Testis (tissue), 3 donors: ENCODE data around the gene MRPL42. TPM values are rescaled to one million over a fixed set of nuclear protein-coding genes. Genes with fewer than 3 reads are reported as not detected.

ENCODE experiments used
- DNase-seq: peaks from one replicate; pipeline ENCODE4 v3.0.0-alpha.2; 2019
- H3K27ac ChIP-seq, 2 donors: fragments of 200-600 bp; sonication (generic); one replicate each; pipeline ENCODE4 v1.5.1; 2019
- H3K27me3 ChIP-seq: fragments of 200-600 bp; sonication (generic); one replicate; pipeline ENCODE4 v1.5.1; 2019
- H3K36me3 ChIP-seq: fragments of 200-600 bp; sonication (generic); one replicate; pipeline ENCODE4 v1.5.1; 2017; ENCODE audit warnings: low read depth; ENCODE audit errors: missing control alignments
- H3K4me1 ChIP-seq: fragments of 200-600 bp; sonication (generic); one replicate; pipeline ENCODE4 v1.5.1; 2019
- H3K4me3 ChIP-seq, 2 donors: fragments of 200-600 bp; sonication (generic); one replicate each; pipeline ENCODE4 v1.5.1; 2017 to 2019
- H3K9me3 ChIP-seq: fragments of 200-600 bp; sonication (generic); one replicate; pipeline ENCODE4 v1.5.1; 2017
- POLR2A ChIP-seq: fragments of 450-650 bp; IDR thresholded peaks from one replicate; pipeline ENCODE4 v1.6.1; 2017; ENCODE audit warnings: antibody characterized with exemption, mild to moderate bottlenecking, moderate library complexity
- WGBS, 2 donors: methylation state at CpG; one replicate each; pipeline ENCODE4 v1.1.5; 2018; 5-methylcytosine and 5-hydroxymethylcytosine counted together
- intact Hi-C: fragments of 100-400 bp; cut with DNase I; formaldehyde crosslinking; loops from one replicate; pipeline ENCODE4 v1.15.1; 2023; ENCODE audit warnings: low total_unique reads
- polyA plus RNA-seq: library from polyadenylated mRNA; stranded (reverse); fragments of 350-450 nt; fragmentation: Illumina TruSeq; extraction: RNeasy Lipid Tissue Mini Kit (QIAGEN cat#74804); gene quantifications from one replicate; pipeline ENCODE4 v1.2.3, GENCODE V29; 2014; ENCODE audit warnings: low read depth, low replicate concordance; ENCODE audit not compliant: insufficient read depth
- total RNA-seq, 2 donors: library from RNA; depleted of rRNA; stranded (reverse); fragments of >200 nt; gene quantifications; one replicate each; pipeline ENCODE4 v1.2.3, GENCODE V29; 2016
- TF ChIP-seq, protein P1 (sequence below), 3 experiments: fragments of 450-650 bp in 2 of 3; fragments of 200-600 bp in 1 of 3; sonication (generic) in 1 of 3; IDR thresholded peaks; one replicate each; pipeline ENCODE4 v1.5.1; 2016 to 2019; ENCODE audit warnings: antibody characterized with exemption in 3 of 3, mild to moderate bottlenecking in 2 of 3, moderate library complexity in 1 of 3

Gene MRPL42
- total and polyA plus RNA-seq, 3 donors from 2014 or later = 38.8 to 93.5 (median 39.6) TPM

DNA sequence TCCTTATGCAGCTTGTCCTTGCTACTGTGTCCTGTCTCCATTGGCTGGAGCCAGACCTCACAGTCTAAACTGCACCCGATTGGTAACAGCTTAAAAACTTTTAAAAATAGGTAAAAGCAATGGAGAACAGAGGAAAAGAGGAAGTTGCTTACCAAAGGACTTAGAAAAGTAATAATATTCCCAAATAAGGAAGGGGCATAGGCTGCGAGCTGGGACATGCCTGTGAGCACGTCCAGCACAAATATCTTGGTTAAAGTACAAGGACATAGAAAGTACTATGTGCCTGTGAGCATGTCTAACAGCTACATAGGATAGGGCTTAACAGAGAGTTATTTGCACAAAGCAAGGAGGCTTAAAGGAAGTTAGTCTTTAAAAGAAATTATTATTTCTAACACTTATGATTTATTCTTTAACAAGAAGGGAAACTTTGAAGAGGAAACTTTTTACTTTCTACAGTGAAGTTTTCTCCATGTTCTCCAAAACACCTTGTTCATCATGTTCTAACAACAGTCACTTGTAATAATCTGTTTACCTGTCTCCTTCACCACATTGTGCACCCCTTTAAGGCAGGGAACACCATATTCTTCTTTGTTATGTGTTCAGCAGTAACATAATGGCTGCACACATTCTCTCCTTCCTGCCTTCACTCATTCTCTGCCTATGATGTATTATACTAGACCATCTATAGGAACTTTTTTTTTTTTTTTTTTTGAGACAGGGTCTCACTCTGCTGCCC lies 15.7 kb upstream of the MRPL42 start:
- Histone ChIP-seq H3K27me3 (no peaks in the 10 kb centered on the region), H3K4me3 (no peak overlapping the region), H3K27ac (no peak overlapping the region), H3K36me3 (no peaks in the 10 kb centered on the region), H3K4me1 (no peaks in the 10 kb centered on the region), H3K9me3 (no peaks in the 10 kb centered on the region)
- intact Hi-C loops = no loop called here
- DNase-seq = no peak
- 57 to 66% methylated on average over 3 of the region's 3 CpGs for whole genome bisulfite sequencing, 2 donors
- TF ChIP-seq POLR2A = no peak
- TF ChIP-seq, protein P1, sequence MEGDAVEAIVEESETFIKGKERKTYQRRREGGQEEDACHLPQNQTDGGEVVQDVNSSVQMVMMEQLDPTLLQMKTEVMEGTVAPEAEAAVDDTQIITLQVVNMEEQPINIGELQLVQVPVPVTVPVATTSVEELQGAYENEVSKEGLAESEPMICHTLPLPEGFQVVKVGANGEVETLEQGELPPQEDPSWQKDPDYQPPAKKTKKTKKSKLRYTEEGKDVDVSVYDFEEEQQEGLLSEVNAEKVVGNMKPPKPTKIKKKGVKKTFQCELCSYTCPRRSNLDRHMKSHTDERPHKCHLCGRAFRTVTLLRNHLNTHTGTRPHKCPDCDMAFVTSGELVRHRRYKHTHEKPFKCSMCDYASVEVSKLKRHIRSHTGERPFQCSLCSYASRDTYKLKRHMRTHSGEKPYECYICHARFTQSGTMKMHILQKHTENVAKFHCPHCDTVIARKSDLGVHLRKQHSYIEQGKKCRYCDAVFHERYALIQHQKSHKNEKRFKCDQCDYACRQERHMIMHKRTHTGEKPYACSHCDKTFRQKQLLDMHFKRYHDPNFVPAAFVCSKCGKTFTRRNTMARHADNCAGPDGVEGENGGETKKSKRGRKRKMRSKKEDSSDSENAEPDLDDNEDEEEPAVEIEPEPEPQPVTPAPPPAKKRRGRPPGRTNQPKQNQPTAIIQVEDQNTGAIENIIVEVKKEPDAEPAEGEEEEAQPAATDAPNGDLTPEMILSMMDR (IDR thresholded peaks at IDR 0.05) = no peak

DNA sequence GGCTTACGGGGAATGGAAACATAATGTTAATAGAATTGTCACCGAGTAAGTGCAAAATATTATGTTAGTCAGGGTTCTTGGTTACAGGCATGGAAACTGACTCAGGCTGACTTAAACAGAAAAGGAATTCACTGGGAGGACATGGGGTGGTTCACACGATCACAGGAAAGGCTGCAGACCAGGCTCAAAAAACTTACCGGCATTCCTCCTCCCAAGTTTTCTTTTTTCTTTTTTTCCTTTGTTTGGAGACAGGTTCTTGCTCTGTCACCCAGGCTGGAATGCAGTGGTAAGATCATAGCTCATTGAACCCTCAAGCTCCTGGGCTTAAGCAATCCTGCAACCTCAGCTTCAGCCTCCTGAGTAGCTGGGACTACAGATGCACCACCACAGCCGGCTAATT lies 13.7 kb upstream of the MRPL42 start:
- TF ChIP-seq, protein P1 (IDR thresholded peaks at IDR 0.05) = no peak
- no peak for TF ChIP-seq POLR2A
- Histone ChIP-seq H3K4me3 (no peak overlapping the region), H3K9me3 (no peaks in the 10 kb centered on the region), H3K27me3 (no peaks in the 10 kb centered on the region), H3K36me3 (no peaks in the 10 kb centered on the region), H3K4me1 (no peaks in the 10 kb centered on the region), H3K27ac (no peak overlapping the region)
- DNase-seq = no peak
- intact Hi-C loops = no loop called here
- 85 to 87% methylated on average over 5 of the region's 5 CpGs for WGBS, 2 donors

DNA sequence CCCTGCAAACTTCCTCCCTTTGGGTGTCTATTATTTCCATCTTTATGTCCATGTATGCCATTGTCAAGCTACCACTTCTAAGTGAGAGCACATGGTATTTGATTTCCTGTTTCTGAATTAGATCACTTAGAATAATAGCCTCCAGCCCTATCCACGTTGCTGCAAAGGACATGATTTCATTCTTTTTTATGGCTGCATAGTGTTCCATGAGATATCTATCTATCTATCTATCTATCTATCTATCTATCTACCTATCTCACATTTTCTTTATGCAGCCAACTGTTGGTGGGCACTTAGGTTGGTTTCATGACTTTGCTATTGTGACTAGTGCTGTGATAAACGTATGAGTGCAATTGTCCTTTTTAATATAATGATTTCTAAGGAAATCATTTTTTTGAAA lies 11.2 kb upstream of the MRPL42 start:
- WGBS, 2 donors = 70 to 71% methylated on average over 2 of the region's 2 CpGs
- no peaks in the 10 kb centered on the region for H3K36me3 ChIP-seq
- intact Hi-C loops = no loop called here
- H3K4me1 ChIP-seq = no peaks in the 10 kb centered on the region
- no peak overlapping the region for H3K27ac ChIP-seq
- TF ChIP-seq, protein P1 (IDR thresholded peaks at IDR 0.05) = no peak
- TF ChIP-seq POLR2A = no peak
- H3K9me3 ChIP-seq = no peaks in the 10 kb centered on the region
- no peak for DNase-seq
- no peaks in the 10 kb centered on the region for H3K27me3 ChIP-seq
- no peak overlapping the region for H3K4me3 ChIP-seq

DNA sequence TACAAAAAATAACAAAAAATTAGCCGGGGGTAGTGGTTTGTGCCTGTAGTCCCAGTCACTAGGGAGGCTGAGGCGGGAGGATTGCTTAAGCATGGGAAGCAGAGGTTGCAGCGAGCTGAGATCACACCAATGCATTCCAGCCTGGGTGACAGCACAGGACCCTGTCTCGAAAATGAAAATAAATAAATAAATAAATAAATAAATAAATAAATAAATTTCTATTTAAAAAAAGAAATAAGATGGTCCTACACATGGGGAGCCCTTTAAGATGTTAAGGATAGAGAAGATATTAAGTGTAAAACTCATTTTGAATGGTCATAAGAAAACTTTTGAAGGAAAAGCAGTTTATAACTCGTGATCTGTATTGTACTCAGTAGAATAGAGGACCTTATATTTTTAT lies 8.2 kb upstream of the MRPL42 start:
- no peaks in the 10 kb centered on the region for H3K9me3 ChIP-seq
- H3K36me3 ChIP-seq = no peaks in the 10 kb centered on the region
- whole genome bisulfite sequencing, 2 donors = 90% methylated on average over 5 of the region's 5 CpGs
- no peak overlapping the region for H3K4me3 ChIP-seq
- H3K27me3 ChIP-seq = no peaks in the 10 kb centered on the region
- DNase-seq = no peak
- no peak overlapping the region for H3K27ac ChIP-seq
- TF ChIP-seq, protein P1 (IDR thresholded peaks at IDR 0.05) = no peak
- TF ChIP-seq POLR2A = no peak
- intact Hi-C loops = no loop called here
- H3K4me1 ChIP-seq = no peaks in the 10 kb centered on the region

DNA sequence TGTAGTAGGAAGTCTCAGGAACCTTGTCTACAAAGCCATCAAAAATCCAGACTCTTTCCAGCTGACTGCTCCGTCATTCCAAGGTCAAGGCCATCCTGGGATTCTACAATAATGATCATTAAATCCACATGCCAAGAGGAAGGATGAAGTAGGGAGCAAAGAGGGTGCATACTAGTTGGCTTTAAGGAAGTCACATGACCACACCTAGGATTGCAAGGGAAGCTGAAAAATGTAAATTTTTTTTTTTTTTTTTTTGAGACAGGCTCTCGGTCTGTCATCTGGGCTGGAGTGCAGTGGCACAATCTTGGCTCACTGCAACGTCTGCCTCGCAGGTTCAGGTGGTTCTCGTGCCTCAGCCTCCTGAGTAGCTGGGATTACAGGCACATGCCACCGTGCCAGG lies 7.3 kb upstream of the MRPL42 start:
- Histone ChIP-seq H3K4me3 (no peak overlapping the region), H3K27ac (no peak overlapping the region), H3K4me1 (no peaks in the 10 kb centered on the region), H3K9me3 (no peaks in the 10 kb centered on the region), H3K27me3 (no peaks in the 10 kb centered on the region), H3K36me3 (no peaks in the 10 kb centered on the region)
- WGBS, 2 donors = 64 to 76% methylated on average over 6 of the region's 6 CpGs
- intact Hi-C loops = no loop called here
- TF ChIP-seq POLR2A = no peak
- TF ChIP-seq, protein P1 (IDR thresholded peaks at IDR 0.05) = no peak
- no peak for DNase-seq
